HG02981 (cell line): ENCODE results near the gene SP8.

Source experiments
- ATAC-seq: cut with Tn5 transposase; IDR thresholded peaks from one replicate; pipeline ENCODE4 v1.9.1; 2021; ENCODE audit warnings: mild to moderate bottlenecking, moderate library complexity; ENCODE audit not compliant: unreplicated experiment

Gene SP8

GRCh38 chr7:20795361-20795760 lies 8.7 kb upstream of the SP8 start:
- no peak for ATAC-seq

- ATAC-seq, result no peak
Observed at GRCh38 chr7:20794676-20795075, 8.0 kb upstream of the SP8 start.

- ATAC-seq, result no peak
Observed at GRCh38 chr7:20793694-20794394, 7.2 kb upstream of the SP8 start.

GRCh38 chr7:20793248-20793647 lies 6.6 kb upstream of the SP8 start:
- ATAC-seq, result no peak

GRCh38 chr7:20791538-20792434 lies 5.1 kb upstream of the SP8 start:
- no peak for ATAC-seq

GRCh38 chr7:20790375-20790774 lies 3.7 kb upstream of the SP8 start:
- no peak for ATAC-seq

- ATAC-seq, result no peak
Observed at GRCh38 chr7:20788420-20788990, 1.8 kb upstream of the SP8 start.

- no peak for ATAC-seq
Observed at GRCh38 chr7:20787660-20788419, 1.2 kb upstream of the SP8 start.

- ATAC-seq, result no peak
Observed at GRCh38 chr7:20786421-20786778, 286 bp downstream of the SP8 start.

GRCh38 chr7:20786049-20786412 lies 655 bp downstream of the SP8 start:
- ATAC-seq, result no peak

- no peak for ATAC-seq
Observed at GRCh38 chr7:20785157-20786048, 1.3 kb downstream of the SP8 start.

GRCh38 chr7:20784388-20785156 lies 2.1 kb downstream of the SP8 start:
- no peak for ATAC-seq

- ATAC-seq, result no peak
Observed at GRCh38 chr7:20783700-20784387, 2.8 kb downstream of the SP8 start.

- no peak for ATAC-seq
Observed at GRCh38 chr7:20783125-20783699, 3.5 kb downstream of the SP8 start.

- ATAC-seq, result no peak
Observed at GRCh38 chr7:20779041-20779440, 7.6 kb downstream of the SP8 start.

- ATAC-seq, result peak; percentile 81
Observed at GRCh38 chr7:20778063-20778721, 8.5 kb downstream of the SP8 start.

- ATAC-seq, result peak; percentile 27
Observed at GRCh38 chr7:20777377-20778062, 9.2 kb downstream of the SP8 start.
